Measurements from ENCODE around the gene SFXN4. TPM values are rescaled to one million over a fixed set of nuclear protein-coding genes. Genes with fewer than 3 reads are reported as not detected.

SFXN4 gene
- total and polyA plus RNA-seq, 9 of the 15 experiments (the other 6 are each of a cell fraction or from before 2014, with no cell fraction given): 40.1 to 97.8 (median 54.5) TPM

GRCh38 chr10:119090968-119091367, 74.5 kb downstream of the SFXN4 start (continued):
- peak in 1 of 2 experiments; percentile 22; a peak in 1 of 4 replicates for TF ChIP-seq ZMIZ1 (IDR thresholded peaks at IDR 0.05; ENCODE audit: low read depth in 2 of 2, low read length in 2 of 2)
- TF ChIP-seq NCOR1 (IDR thresholded peaks at IDR 0.05): peak; percentile 69
- TF ChIP-seq KDM5B (IDR thresholded peaks at IDR 0.05; ENCODE audit: insufficient replicate concordance, low read depth, low read length): no peak
- no peak for TF ChIP-seq ATF1 (CRISPR knock-in tag; IDR thresholded peaks at IDR 0.05)
- no peak for TF ChIP-seq ATF1 (tag; IDR thresholded peaks at IDR 0.05)
- 0 out of 2 replicates have a peak, but pooled peaks have one; percentile 16 for TF ChIP-seq NCOA1 (IDR thresholded peaks at IDR 0.05; ENCODE audit: low read depth)
- peak; percentile 90 for TF ChIP-seq SOX6 (IDR thresholded peaks at IDR 0.05)
- no peak for TF ChIP-seq ZNF717 (CRISPR knock-in tag; IDR thresholded peaks at IDR 0.05)
- TF ChIP-seq RB1 (IDR thresholded peaks at IDR 0.05; ENCODE audit: low read depth): no peak
- peak; percentile 84 for TF ChIP-seq CBFA2T3 (IDR thresholded peaks at IDR 0.05)
- peak; percentile 44; the same call in 1 of the 2 replicates for TF ChIP-seq HDAC2 (IDR thresholded peaks at IDR 0.05)
- peak; percentile 74 for TF ChIP-seq EP300 (IDR thresholded peaks at IDR 0.05; ENCODE audit: low read length)
- TF ChIP-seq MAZ (CRISPR knock-in tag; conservative IDR thresholded peaks at IDR 0.05 in 1 of 2, IDR thresholded peaks at IDR 0.05 in 1 of 2): no peak
- TF ChIP-seq PML (IDR thresholded peaks at IDR 0.05; ENCODE audit: low read length): peak; percentile 49; the same call in 1 of the 2 replicates
- peak; percentile 79 for TF ChIP-seq ARID1B (IDR thresholded peaks at IDR 0.05)
- TF ChIP-seq ZNF445 (CRISPR knock-in tag; IDR thresholded peaks at IDR 0.05; ENCODE audit: low read depth): no peak
- no peak for TF ChIP-seq PPARD (CRISPR knock-in tag; IDR thresholded peaks at IDR 0.05)
- TF ChIP-seq MTA1 (IDR thresholded peaks at IDR 0.05; ENCODE audit: borderline replicate concordance): peak; percentile 36; the same call in 1 of the 2 replicates
- peak; percentile 72 for TF ChIP-seq PKNOX1 (IDR thresholded peaks at IDR 0.05)
- no peak for TF ChIP-seq HMGN3 (IDR thresholded peaks at IDR 0.05; ENCODE audit: borderline replicate concordance, extremely low read depth, insufficient read length, low read depth, low read length)
- TF ChIP-seq HDAC6 (IDR thresholded peaks at IDR 0.05; ENCODE audit: low read depth, low read length): no peak
- TF ChIP-seq SMARCB1 (IDR thresholded peaks at IDR 0.05; ENCODE audit: insufficient read length, low read depth): no peak
- TF ChIP-seq JUN (IDR thresholded peaks at IDR 0.05; ENCODE audit: borderline replicate concordance, low read depth, low read length): 0 out of 2 replicates have a peak, but pooled peaks have one; percentile 10
- TF ChIP-seq JUN (CRISPR knock-in tag; IDR thresholded peaks at IDR 0.05; ENCODE audit: borderline replicate concordance): no peak
- no peak for TF ChIP-seq ZNF695 (CRISPR knock-in tag; IDR thresholded peaks at IDR 0.05)
- no peak for TF ChIP-seq JUNB (CRISPR knock-in tag; conservative IDR thresholded peaks at IDR 0.05)
- TF ChIP-seq ZNF282 (CRISPR knock-in tag; IDR thresholded peaks at IDR 0.05): no peak
- no peak for TF ChIP-seq THRA (IDR thresholded peaks at IDR 0.05)
